H1 (cell line): ENCODE results near the gene TRIM47. TPM values are rescaled to one million over a fixed set of nuclear protein-coding genes. Genes with fewer than 3 reads are reported as not detected.

Experiments
- CTCF ChIA-PET: fragments of 300-600 bp; sonication (Branson Sonifier 250); formaldehyde crosslinking; loops from one replicate; lab custom pipeline; 2021; ENCODE audit not compliant: partially characterized antibody; lab: Charles Lee
- POLR2A ChIA-PET: fragments of 300-600 bp; sonication (Branson Sonifier 250); formaldehyde crosslinking; loops from one replicate; lab custom pipeline; 2021; ENCODE audit warnings: inconsistent platforms; ENCODE audit not compliant: partially characterized antibody; lab: Charles Lee
- DNase-seq, 2 experiments: peaks; one replicate each; pipeline versions ENCODE4 v3.0.0 to v3.0.0-alpha.2; 2010 to 2022; ENCODE audit warnings: low spot score in 2 of 2, low read depth in 1 of 2, mixed read lengths in 1 of 2
- FAIRE-seq: peaks from 2 replicates; lab custom pipeline; 2011; peaks lifted over from hg19 to GRCh38; lab: Jason Lieb, UNC
- H2AFZ ChIP-seq: 2 replicates; pipeline ENCODE4 v1.8.1; 2012; ENCODE audit warnings: low read length, inconsistent platforms
- H2AK5ac ChIP-seq: 2 replicates; pipeline ENCODE4 v1.6.1; 2013; ENCODE audit warnings: low read depth, low read length
- H2BK120ac ChIP-seq: replicated peaks from 2 replicates; pipeline ENCODE3; 2013; ENCODE audit warnings: low read depth, low read length, inconsistent platforms
- H2BK12ac ChIP-seq: 2 replicates; pipeline ENCODE4 v1.6.1; 2013; ENCODE audit warnings: low read depth, low read length
- H2BK15ac ChIP-seq: 2 replicates; pipeline ENCODE4 v1.6.1; 2013; ENCODE audit warnings: low read length
- H2BK20ac ChIP-seq: 2 replicates; pipeline ENCODE4 v1.6.1; 2013; ENCODE audit warnings: low read length
- H2BK5ac ChIP-seq: 2 replicates; pipeline ENCODE4 v1.6.1; 2013; ENCODE audit warnings: low read depth, low read length
- H3K14ac ChIP-seq: 2 replicates; pipeline ENCODE4 v1.6.1; 2013; ENCODE audit warnings: inconsistent platforms; ENCODE audit not compliant: insufficient read length
- H3K18ac ChIP-seq: 2 replicates; pipeline ENCODE4 v1.6.1; 2013; ENCODE audit warnings: low read length; ENCODE audit errors: extremely low read depth
- H3K23ac ChIP-seq: 2 replicates; pipeline ENCODE4 v1.6.1; 2013; ENCODE audit warnings: inconsistent platforms; ENCODE audit not compliant: insufficient read length
- H3K23me2 ChIP-seq: 2 replicates; pipeline ENCODE4 v1.6.1; 2013; ENCODE audit warnings: low read depth, low read length
- H3K27ac ChIP-seq: 2 replicates; pipeline ENCODE4 v1.6.1; 2011; ENCODE audit warnings: low read depth, low read length, inconsistent platforms
- H3K27me3 ChIP-seq, 4 experiments: replicated peaks in 1 of 4; 1 replicate in 1 of 4; 2 replicates in 3 of 4; pipeline versions ENCODE4 v1.6.1 to v1.8.1; 2011 to 2013; ENCODE audit warnings: low read length in 3 of 4, mild to moderate bottlenecking in 3 of 4, inconsistent platforms in 2 of 4, mixed read lengths in 2 of 4, moderate library complexity in 1 of 4; ENCODE audit not compliant: control insufficient read depth in 3 of 4, insufficient read depth in 3 of 4; ENCODE audit errors: extremely low read depth in 1 of 4
- H3K36me3 ChIP-seq, 4 experiments: 2 replicates each; pipeline versions ENCODE4 v1.6.1 to v1.8.1; 2011 to 2013; ENCODE audit warnings: mild to moderate bottlenecking in 4 of 4, low read length in 3 of 4, moderate library complexity in 2 of 4, control low read depth in 1 of 4, inconsistent platforms in 1 of 4; ENCODE audit not compliant: insufficient read depth in 4 of 4, control insufficient read depth in 2 of 4
- H3K4ac ChIP-seq: replicated peaks from 2 replicates; pipeline ENCODE3; 2013; ENCODE audit warnings: low read length, low read depth, mixed read lengths, inconsistent platforms; ENCODE audit not compliant: insufficient read length
- H3K4me1 ChIP-seq, 4 experiments: replicated peaks in 1 of 4; 1 replicate in 1 of 4; 2 replicates in 3 of 4; pipeline versions ENCODE4 v1.6.1 to v1.8.1; 2011 to 2013; ENCODE audit warnings: low read length in 3 of 4, inconsistent platforms in 2 of 4, mixed read lengths in 1 of 4; ENCODE audit not compliant: insufficient read depth in 4 of 4, control insufficient read depth in 3 of 4
- H3K4me2 ChIP-seq, 2 experiments: 2 replicates each; pipeline versions ENCODE4 v1.6.1 to v1.8.1; 2011 to 2013; ENCODE audit warnings: low read depth in 2 of 2, low read length in 2 of 2, control low read depth in 1 of 2, inconsistent platforms in 1 of 2, mild to moderate bottlenecking in 1 of 2; ENCODE audit not compliant: insufficient read depth in 1 of 2
- H3K4me3 ChIP-seq, 4 experiments: fragments of 200-600, 300-600 bp in 1 of 4; sonication (generic), shearing (Covaris generic), sonication (Bioruptor Twin) in 1 of 4; 2 replicates each; pipeline versions ENCODE4 v1.5.1 to v1.8.1; 2011 to 2016; ENCODE audit warnings: low read length in 4 of 4, low read depth in 3 of 4, control low read depth in 2 of 4, inconsistent platforms in 2 of 4, mild to moderate bottlenecking in 2 of 4, mixed read lengths in 1 of 4, moderate library complexity in 1 of 4; ENCODE audit not compliant: insufficient read depth in 2 of 4; ENCODE audit errors: extremely low read depth in 1 of 4
- H3K56ac ChIP-seq: replicated peaks from 2 replicates; pipeline ENCODE3; 2013; ENCODE audit warnings: low read depth, mild to moderate bottlenecking, mixed read lengths, low read length, inconsistent platforms; ENCODE audit not compliant: insufficient read length
- H3K79me1 ChIP-seq: 2 replicates; pipeline ENCODE4 v1.6.1; 2013; ENCODE audit warnings: low read depth, low read length, control low read depth
- H3K79me2 ChIP-seq, 2 experiments: 2 replicates each; pipeline versions ENCODE4 v1.6.1 to v1.8.1; 2012 to 2013; ENCODE audit warnings: low read length in 2 of 2, mild to moderate bottlenecking in 2 of 2, inconsistent platforms in 1 of 2; ENCODE audit not compliant: insufficient read depth in 2 of 2, control insufficient read depth in 1 of 2
- H3K9ac ChIP-seq, 4 experiments: replicated peaks in 1 of 4; 1 replicate in 1 of 4; 2 replicates in 3 of 4; pipeline versions ENCODE4 v1.6.1 to v1.8.1; 2011 to 2013; ENCODE audit warnings: low read depth in 3 of 4, low read length in 3 of 4, control low read depth in 2 of 4, mild to moderate bottlenecking in 2 of 4, moderate library complexity in 2 of 4, inconsistent platforms in 1 of 4; ENCODE audit errors: extremely low read depth in 1 of 4
- H3K9me3 ChIP-seq, 2 experiments: 2 replicates each; pipeline versions ENCODE4 v1.6.1 to v1.8.1; 2012 to 2013; ENCODE audit warnings: mild to moderate bottlenecking in 2 of 2, moderate library complexity in 2 of 2, control low read depth in 1 of 2, inconsistent platforms in 1 of 2, low read depth in 1 of 2, low read length in 1 of 2, mixed read lengths in 1 of 2; ENCODE audit not compliant: insufficient read depth in 2 of 2
- H4K20me1 ChIP-seq, 2 experiments: replicated peaks in 1 of 2; 2 replicates each; pipeline versions ENCODE3 to v1.8.1; 2011 to 2013; ENCODE audit warnings: inconsistent platforms in 2 of 2, low read length in 2 of 2, mild to moderate bottlenecking in 1 of 2; ENCODE audit not compliant: insufficient read depth in 2 of 2, control insufficient read depth in 1 of 2
- H4K5ac ChIP-seq: 2 replicates; pipeline ENCODE4 v1.6.1; 2013; ENCODE audit warnings: low read length, low read depth, mixed read lengths, inconsistent platforms; ENCODE audit not compliant: insufficient read length
- H4K8ac ChIP-seq: 2 replicates; pipeline ENCODE4 v1.8.0; 2013; ENCODE audit warnings: mild to moderate bottlenecking, moderate library complexity, low read length, inconsistent platforms; ENCODE audit not compliant: insufficient read depth; ENCODE audit errors: extremely low read depth
- H4K91ac ChIP-seq: replicated peaks from 2 replicates; pipeline ENCODE3; 2013; ENCODE audit warnings: low read length, mixed read lengths, inconsistent platforms; ENCODE audit not compliant: insufficient read length
- BACH1 ChIP-seq: IDR thresholded peaks from 2 replicates; pipeline ENCODE4 v1.6.1; 2012; ENCODE audit warnings: low read length, improper control_type of control experiment
- CBX5 ChIP-seq: fragments of 300-800, 300-1000 bp; sonication (generic); IDR thresholded peaks from 2 replicates; pipeline ENCODE4 v1.7.1; 2016; ENCODE audit warnings: antibody characterized with exemption, low read length, low read depth
- CBX8 ChIP-seq: fragments of 300-800, 300-1000 bp; sonication (generic); IDR thresholded peaks from 2 replicates; pipeline ENCODE4 v1.7.1; 2016; ENCODE audit warnings: low read depth, low read length, borderline replicate concordance
- CHD1 ChIP-seq: IDR thresholded peaks from 2 replicates; pipeline ENCODE4 v1.6.1; 2012; ENCODE audit warnings: low read depth, low read length, improper control_type of control experiment
- CTBP2 ChIP-seq: IDR thresholded peaks from 2 replicates; pipeline ENCODE4 v1.7.0; 2011; ENCODE audit warnings: borderline replicate concordance, mild to moderate bottlenecking, moderate library complexity, mixed read lengths, low read length; ENCODE audit not compliant: insufficient read depth, insufficient read length
- SIX5 ChIP-seq: IDR thresholded peaks from 2 replicates; pipeline ENCODE4 v1.6.1; 2011; ENCODE audit warnings: mild to moderate bottlenecking, low read depth, low read length
- YY1 ChIP-seq: IDR thresholded peaks from 2 replicates; pipeline ENCODE4 v1.6.1; 2011; ENCODE audit warnings: low read depth, mild to moderate bottlenecking, low read length
- WGBS, 2 experiments: shearing (Covaris generic) in 1 of 2; methylation state at CpG; one replicate each; pipeline versions ENCODE4 v1.1.6 to v1.1.7; 2013 to 2015; ENCODE audit warnings: low lambda C conversion rate in 2 of 2, mixed read lengths in 2 of 2, inconsistent platforms in 1 of 2, low coverage in 1 of 2, missing lambda C conversion rate in 1 of 2; ENCODE audit not compliant: insufficient replicate concordance in 2 of 2, insufficient coverage in 1 of 2, insufficient read length in 1 of 2; ENCODE audit errors: extremely low coverage in 1 of 2, missing lambda C conversion rate in 1 of 2; 5-methylcytosine and 5-hydroxymethylcytosine counted together
- polyA plus RNA-seq, 7 experiments: library from polyadenylated mRNA; depleted of rRNA in 3 of 7; stranded (reverse) in 5 of 7; unstranded in 2 of 7; fragments of >200 nt in 5 of 7; fragments of 200-250 nt in 2 of 7; gene quantifications; 1 replicate in 5 of 7; 2 replicates in 1 of 7; 4 replicates in 1 of 7; pipeline versions ENCODE4 v1.2.1 to v1.2.3, GENCODE V29; 2011 to 2013; ENCODE audit warnings: missing spikeins in 2 of 7, mixed read lengths in 2 of 7
- total RNA-seq: library from RNA; stranded (reverse); fragmentation: NEBNext Ultra II Directional; extraction: Animal tissue kit (Norgen Biotek cat#: 25700); gene quantifications from 2 replicates; pipeline ENCODE4 v1.2.1, GENCODE V29; 2021

TRIM47 gene
- total and polyA plus RNA-seq, 2 of the 8 experiments (the other 6 are each of a cell fraction or from before 2014, with no cell fraction given): 6.3 to 6.4 TPM

GRCh38 chr17:75875182-75875939 is 3.0 kb downstream of the TRIM47 start:
- H3K56ac ChIP-seq: no peak overlapping the region
- no peaks in the 10 kb centered on the region for H3K79me1 ChIP-seq
- H3K4ac ChIP-seq: peak overlapping the region; percentile 8
- no peak overlapping the region for H2BK20ac ChIP-seq
- H2AK5ac ChIP-seq: no peak overlapping the region
- peak overlapping the region; percentile 87; the same call in 1 of the 2 replicates for H2BK12ac ChIP-seq
- H3K23ac ChIP-seq: no peak overlapping the region
- H4K8ac ChIP-seq: no peak overlapping the region
- peaks cover 15% of the 10 kb centered on the region; the same call in 1 of the 2 replicates for H3K23me2 ChIP-seq
- no peaks in the 10 kb centered on the region for H3K36me3 ChIP-seq
- no peak overlapping the region for H3K4me2 ChIP-seq
- 94% methylated on average over 17 of the region's 18 CpGs; no CpG with 5 or more reads in 1 of the 2 experiments for WGBS, 2 experiments
- POLR2A ChIA-PET: interaction anchor here (0.6 to 12.1 kb wide), 10 partner anchors 12 to 114 kb away, joined by 3 to 143 read pairs (median 3); partner anchors contain the start of genes TRIM65, UNK and WBP2
- 0 out of 2 replicates have a peak overlapping the region, but pooled peaks have one; percentile 24 for H2BK5ac ChIP-seq
- no peaks in the 10 kb centered on the region for H4K20me1 ChIP-seq
- DNase-seq: no peak
- H4K5ac ChIP-seq: no peak overlapping the region
- CTCF ChIA-PET: interaction anchor here (0.7 to 11.3 kb wide), 20 partner anchors 8 to 159 kb away, joined by 3 to 157 read pairs (median 6); partner anchors contain the start of genes MRPL38, TRIM65 and WBP2
- peaks cover 10 to 31% (median 24%) of the 10 kb centered on the region in 4 experiments for H3K27me3 ChIP-seq
- peak overlapping the region; percentile 92; the same call in 1 of the 2 replicates for H2BK15ac ChIP-seq
- peaks cover 0 to 27% (median 13%) of the 10 kb centered on the region in 4 experiments; a peak in 6 of 7 replicates for H3K4me1 ChIP-seq
- no peak overlapping the region for H3K14ac ChIP-seq
- no peak overlapping the region for H2AFZ ChIP-seq
- no peaks in the 10 kb centered on the region for H3K79me2 ChIP-seq
- H3K18ac ChIP-seq: no peak overlapping the region
- H3K9me3 ChIP-seq: no peaks in the 10 kb centered on the region
- no peak overlapping the region for H4K91ac ChIP-seq
- no peak overlapping the region for H3K27ac ChIP-seq
- H2BK120ac ChIP-seq: no peak overlapping the region
- no peak overlapping the region for H3K4me3 ChIP-seq
- no peak for FAIRE-seq
- H3K9ac ChIP-seq: no peak overlapping the region
- TF ChIP-seq YY1 (no peak), BACH1 (no peak), SIX5 (no peak), CBX8 (no peak), CHD1 (no peak), CTBP2 (no peak), CBX5 (no peak)
